GM12878 (cell line): ENCODE results near the gene ASAP2.

ENCODE experiments used
- POLR2A ChIP-seq: IDR thresholded peaks from 2 replicates; pipeline ENCODE4 v1.6.1; 2011; ENCODE audit warnings: low read depth, mild to moderate bottlenecking, low read length
- TF ChIP-seq, protein P1 (sequence below), 3 experiments: IDR thresholded peaks in 2 of 3; conservative IDR thresholded peaks in 1 of 3; 2 replicates each; pipeline ENCODE4 v1.5.1; 2011; ENCODE audit warnings: low read depth in 3 of 3, low read length in 3 of 3, mild to moderate bottlenecking in 3 of 3, control low read depth in 2 of 3, moderate library complexity in 2 of 3, inconsistent platforms in 1 of 3, mixed read lengths in 1 of 3; ENCODE audit not compliant: control insufficient read depth in 2 of 3, insufficient read depth in 1 of 3; ENCODE audit errors: extremely low read depth in 1 of 3

DNA sequence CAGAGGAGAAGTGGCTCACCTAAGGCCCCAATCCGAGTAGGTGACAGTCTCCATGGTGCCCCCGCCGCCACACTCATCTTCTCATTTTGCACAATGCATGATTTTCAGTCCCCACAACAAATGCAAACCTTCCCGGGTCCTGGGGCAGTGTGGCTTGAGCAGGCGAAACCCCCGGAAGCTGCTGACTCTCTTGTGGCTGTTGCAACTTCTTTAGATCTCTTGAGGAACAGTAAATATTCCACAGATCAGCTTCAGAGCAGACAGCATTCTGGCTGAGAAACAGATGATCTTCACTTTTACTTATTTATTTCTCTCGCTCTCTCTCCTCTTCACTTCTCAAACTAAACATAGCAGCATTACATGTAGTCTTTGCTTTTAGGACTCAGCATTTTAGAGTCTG, 51.9 kb downstream of the ASAP2 start:
- TF ChIP-seq, protein P1, sequence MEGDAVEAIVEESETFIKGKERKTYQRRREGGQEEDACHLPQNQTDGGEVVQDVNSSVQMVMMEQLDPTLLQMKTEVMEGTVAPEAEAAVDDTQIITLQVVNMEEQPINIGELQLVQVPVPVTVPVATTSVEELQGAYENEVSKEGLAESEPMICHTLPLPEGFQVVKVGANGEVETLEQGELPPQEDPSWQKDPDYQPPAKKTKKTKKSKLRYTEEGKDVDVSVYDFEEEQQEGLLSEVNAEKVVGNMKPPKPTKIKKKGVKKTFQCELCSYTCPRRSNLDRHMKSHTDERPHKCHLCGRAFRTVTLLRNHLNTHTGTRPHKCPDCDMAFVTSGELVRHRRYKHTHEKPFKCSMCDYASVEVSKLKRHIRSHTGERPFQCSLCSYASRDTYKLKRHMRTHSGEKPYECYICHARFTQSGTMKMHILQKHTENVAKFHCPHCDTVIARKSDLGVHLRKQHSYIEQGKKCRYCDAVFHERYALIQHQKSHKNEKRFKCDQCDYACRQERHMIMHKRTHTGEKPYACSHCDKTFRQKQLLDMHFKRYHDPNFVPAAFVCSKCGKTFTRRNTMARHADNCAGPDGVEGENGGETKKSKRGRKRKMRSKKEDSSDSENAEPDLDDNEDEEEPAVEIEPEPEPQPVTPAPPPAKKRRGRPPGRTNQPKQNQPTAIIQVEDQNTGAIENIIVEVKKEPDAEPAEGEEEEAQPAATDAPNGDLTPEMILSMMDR (IDR thresholded peaks at IDR 0.05 in 2 of 3, conservative IDR thresholded peaks at IDR 0.05 in 1 of 3; ENCODE audit: control insufficient read depth in 2 of 3, extremely low read depth in 1 of 3, insufficient read depth in 1 of 3, low read depth in 3 of 3, low read length in 3 of 3), result no peak
- no peak for TF ChIP-seq POLR2A
